Measurements from ENCODE around the gene ANKS3. TPM values are rescaled to one million over a fixed set of nuclear protein-coding genes. Genes with fewer than 3 reads are reported as not detected.

ANKS3 gene
- total RNA-seq, 1 donor from 2014 or later = 13.7 TPM

GRCh38 chr16:4647644-4647980 lies 86.5 kb downstream of the ANKS3 start:
- no peak for DNase-seq (ENCODE audit: low read depth)
- TF ChIP-seq, protein P1, sequence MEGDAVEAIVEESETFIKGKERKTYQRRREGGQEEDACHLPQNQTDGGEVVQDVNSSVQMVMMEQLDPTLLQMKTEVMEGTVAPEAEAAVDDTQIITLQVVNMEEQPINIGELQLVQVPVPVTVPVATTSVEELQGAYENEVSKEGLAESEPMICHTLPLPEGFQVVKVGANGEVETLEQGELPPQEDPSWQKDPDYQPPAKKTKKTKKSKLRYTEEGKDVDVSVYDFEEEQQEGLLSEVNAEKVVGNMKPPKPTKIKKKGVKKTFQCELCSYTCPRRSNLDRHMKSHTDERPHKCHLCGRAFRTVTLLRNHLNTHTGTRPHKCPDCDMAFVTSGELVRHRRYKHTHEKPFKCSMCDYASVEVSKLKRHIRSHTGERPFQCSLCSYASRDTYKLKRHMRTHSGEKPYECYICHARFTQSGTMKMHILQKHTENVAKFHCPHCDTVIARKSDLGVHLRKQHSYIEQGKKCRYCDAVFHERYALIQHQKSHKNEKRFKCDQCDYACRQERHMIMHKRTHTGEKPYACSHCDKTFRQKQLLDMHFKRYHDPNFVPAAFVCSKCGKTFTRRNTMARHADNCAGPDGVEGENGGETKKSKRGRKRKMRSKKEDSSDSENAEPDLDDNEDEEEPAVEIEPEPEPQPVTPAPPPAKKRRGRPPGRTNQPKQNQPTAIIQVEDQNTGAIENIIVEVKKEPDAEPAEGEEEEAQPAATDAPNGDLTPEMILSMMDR (conservative IDR thresholded peaks at IDR 0.05; ENCODE audit: low read depth, low read length) = no peak
- no peak overlapping the region for H3K4me3 ChIP-seq (ENCODE audit: low read depth, low read length)

GRCh38 chr16:4646773-4647643 lies 87.1 kb downstream of the ANKS3 start:
- no peak for DNase-seq (ENCODE audit: low read depth)
- TF ChIP-seq, protein P1 (conservative IDR thresholded peaks at IDR 0.05; ENCODE audit: low read depth, low read length) = no peak
- H3K4me3 ChIP-seq (ENCODE audit: low read depth, low read length) = no peak overlapping the region

Other genes with a start within 250 kb of the ANKS3 start
- gene CDIP1, start 195.5 kb downstream of the ANKS3 start, total RNA-seq = 13.8 and 30.3 TPM in 2 replicates
- gene C16orf96, start 177.9 kb downstream of the ANKS3 start, total RNA-seq = not detected in 2 replicates
- 9.2 and 10.4 TPM in 2 replicates for gene UBALD1, start 119.4 kb downstream of the ANKS3 start, total RNA-seq
- 40.6 and 41.3 TPM in 2 replicates for gene MGRN1, start 109.4 kb downstream of the ANKS3 start, total RNA-seq
- gene NUDT16L1, start 40.7 kb downstream of the ANKS3 start, total RNA-seq = 23.8 and 37.4 TPM in 2 replicates
- gene DNAAF8, start 266 bp upstream of the ANKS3 start, total RNA-seq = 2.0 TPM in 1 of 2 replicates, not detected in the other
- 6.9 and 7.6 TPM in 2 replicates for gene ZNF500, start 32.9 kb upstream of the ANKS3 start, total RNA-seq
- not detected in 2 replicates for gene SEPTIN12, start 54.1 kb upstream of the ANKS3 start, total RNA-seq
- gene SMIM22, start 61.1 kb upstream of the ANKS3 start, total RNA-seq = 0.98 and 12.2 TPM in 2 replicates
- gene ROGDI, start 68.4 kb upstream of the ANKS3 start, total RNA-seq = 18.8 and 39.6 TPM in 2 replicates
- gene GLYR1, start 113.0 kb upstream of the ANKS3 start, total RNA-seq = 33.1 and 50.3 TPM in 2 replicates
- 24.5 and 30.0 TPM in 2 replicates for gene UBN1, start 113.2 kb upstream of the ANKS3 start, total RNA-seq
- 9.1 and 21.0 TPM in 2 replicates for gene PPL, start 202.9 kb upstream of the ANKS3 start, total RNA-seq
- gene SEC14L5, start 224.1 kb upstream of the ANKS3 start, total RNA-seq = under 0.01 TPM in 1 of 2 replicates, not detected in the other